HCT116 (cell line): Measurements from ENCODE around the gene SERPINF2. TPM values are rescaled to one million over a fixed set of nuclear protein-coding genes. Genes with fewer than 3 reads are reported as not detected.

Experiments
- ATAC-seq: fragments of 200-7000 bp; cut with Tn5 transposase; 2 replicates; pipeline ENCODE4 v1.9.1; 2020; ENCODE audit warnings: mild to moderate bottlenecking, moderate library complexity
- BruUV-seq: library from RNA; stranded (reverse); fragments of 400-500 nt; replicated peaks from 2 replicates; lab custom pipeline; 2021; lab: Mats Ljungman, UMichigan
- CTCF ChIA-PET: fragments of 300-600 bp; sonication (Branson Sonifier 250); formaldehyde crosslinking; loops from one replicate; lab custom pipeline; 2021; ENCODE audit warnings: antibody characterized with exemption; lab: Charles Lee
- POLR2A ChIA-PET: fragments of 300-600, 350-600 bp; sonication (Branson Sonifier 250); formaldehyde crosslinking; loops from one replicate; lab custom pipeline; 2021; ENCODE audit warnings: antibody characterized with exemption; lab: Charles Lee
- RAD21 ChIA-PET, 2 experiments: fragments of 300-600 bp; sonication (Branson Sonifier 250); formaldehyde crosslinking; loops; one replicate each; lab custom pipeline; 2023; ENCODE audit warnings: low total read pairs in 2 of 2; ENCODE audit not compliant: uncharacterized antibody in 2 of 2, unreplicated experiment in 2 of 2, low non-redundant PET in 1 of 2; lab: Charles Lee
- DNase-seq: peaks from one replicate; pipeline ENCODE4 v3.0.0-alpha.2; 2010; ENCODE audit warnings: low read depth, low spot score
- H2AFZ ChIP-seq: fragments of 200-600 bp; shearing (Covaris generic), sonication (generic); 2 replicates; pipeline ENCODE4 v1.6.1; 2017; ENCODE audit warnings: low read depth, mixed run types, mixed read lengths, antibody characterized with exemption, low read length; ENCODE audit not compliant: poor library complexity, severe bottlenecking
- H3K27ac ChIP-seq: 2 replicates; pipeline ENCODE4 v1.5.1; 2012; ENCODE audit warnings: low read depth, low read length
- H3K27me3 ChIP-seq: fragments of 200-600 bp; sonication (generic); 2 replicates; pipeline ENCODE4 v1.6.1; 2016; ENCODE audit warnings: mixed run types, low read length, mixed read lengths; ENCODE audit not compliant: insufficient read depth
- H3K36me3 ChIP-seq, 2 experiments: fragments of 200-500 bp in 1 of 2; fragments of 200-600 bp in 1 of 2; sonication (Bioruptor generic) in 1 of 2; sonication (generic) in 1 of 2; 2 replicates each; pipeline versions ENCODE4 v1.5.1 to v1.6.1; 2014 to 2016; ENCODE audit warnings: low read length in 2 of 2, inconsistent platforms in 1 of 2, mixed read lengths in 1 of 2, mixed run types in 1 of 2; ENCODE audit not compliant: insufficient read depth in 2 of 2, control insufficient read depth in 1 of 2
- H3K4me1 ChIP-seq, 2 experiments: fragments of 200-600 bp in 1 of 2; sonication (generic) in 1 of 2; 2 replicates each; pipeline versions ENCODE4 v1.5.1 to v1.6.1; 2012 to 2017; ENCODE audit warnings: low read length in 2 of 2, inconsistent platforms in 1 of 2, mild to moderate bottlenecking in 1 of 2, mixed read lengths in 1 of 2, mixed run types in 1 of 2, moderate library complexity in 1 of 2; ENCODE audit not compliant: insufficient read depth in 2 of 2, control insufficient read depth in 1 of 2
- H3K4me2 ChIP-seq: fragments of 200-600 bp; sonication (generic); 2 replicates; pipeline ENCODE4 v1.6.1; 2017; ENCODE audit warnings: mixed run types, low read length, mixed read lengths
- H3K4me3 ChIP-seq, 2 experiments: fragments of 200-600 bp in 1 of 2; sonication (generic) in 1 of 2; replicated peaks in 1 of 2; 2 replicates each; pipeline ENCODE4 v1.5.1; 2011 to 2016; ENCODE audit warnings: low read length in 2 of 2, control low read depth in 1 of 2, low read depth in 1 of 2, mild to moderate bottlenecking in 1 of 2, mixed read lengths in 1 of 2, mixed run types in 1 of 2
- H3K79me2 ChIP-seq: fragments of 200-600 bp; sonication (generic); 2 replicates; pipeline ENCODE4 v1.6.1; 2017; ENCODE audit warnings: mild to moderate bottlenecking, mixed run types, low read length, moderate library complexity, mixed read lengths; ENCODE audit not compliant: insufficient read depth
- H3K9ac ChIP-seq: fragments of 200-600 bp; sonication (generic); 2 replicates; pipeline ENCODE4 v1.6.1; 2016; ENCODE audit warnings: low read length, mixed read lengths
- H3K9me2 ChIP-seq: fragments of 200-600 bp; sonication (generic), shearing (Covaris generic); 2 replicates; pipeline ENCODE4 v1.6.1; 2017; ENCODE audit warnings: mixed run types, mild to moderate bottlenecking, moderate library complexity; ENCODE audit not compliant: insufficient read depth
- H3K9me3 ChIP-seq, 2 experiments: fragments of 200-500 bp in 1 of 2; fragments of 200-600 bp in 1 of 2; sonication (Bioruptor generic) in 1 of 2; sonication (generic) in 1 of 2; 2 replicates each; pipeline ENCODE4 v1.6.1; 2014 to 2017; ENCODE audit warnings: low read length in 2 of 2, mixed read lengths in 2 of 2, inconsistent platforms in 1 of 2, low read depth in 1 of 2, mild to moderate bottlenecking in 1 of 2, mixed run types in 1 of 2, moderate library complexity in 1 of 2; ENCODE audit not compliant: control insufficient read depth in 1 of 2, insufficient read depth in 1 of 2
- H4K20me1 ChIP-seq: fragments of 200-600 bp; sonication (generic), shearing (Covaris generic); 2 replicates; pipeline ENCODE4 v1.6.1; 2017; ENCODE audit warnings: mixed run types, mild to moderate bottlenecking, moderate library complexity; ENCODE audit not compliant: insufficient read depth
- CEBPB ChIP-seq: IDR thresholded peaks from 2 replicates; pipeline ENCODE4 v1.6.1; 2012; ENCODE audit warnings: low read depth
- EZH2phosphoT487 ChIP-seq: fragments of 200-600 bp; IDR thresholded peaks from 2 replicates; pipeline ENCODE4 v1.6.1; 2018; ENCODE audit warnings: antibody characterized with exemption, borderline replicate concordance
- SIN3A ChIP-seq: IDR thresholded peaks from 2 replicates; pipeline ENCODE4 v1.6.1; 2012; ENCODE audit warnings: low read depth
- SRF ChIP-seq: IDR thresholded peaks from 2 replicates; pipeline ENCODE4 v1.6.1; 2012; ENCODE audit warnings: low read depth
- intact Hi-C: fragments of 100-400 bp; cut with micrococcal nuclease; formaldehyde crosslinking; loops from 2 replicates; pipeline ENCODE4 v1.10.0; 2022
- total RNA-seq: library from RNA; stranded (reverse); gene quantifications from one replicate; pipeline ENCODE4 v1.2.1, GENCODE V29; 2021; ENCODE audit not compliant: unreplicated experiment
- TF ChIP-seq, protein P1 (sequence below): IDR thresholded peaks from 2 replicates; pipeline ENCODE4 v1.6.1; 2012; ENCODE audit warnings: low read depth
- TF ChIP-seq, protein P2 (sequence below): IDR thresholded peaks from 2 replicates; pipeline ENCODE4 v1.6.1; 2012

SERPINF2 gene
- total RNA-seq, 1 experiment from 2014 or later, result 2.5 TPM

DNA sequence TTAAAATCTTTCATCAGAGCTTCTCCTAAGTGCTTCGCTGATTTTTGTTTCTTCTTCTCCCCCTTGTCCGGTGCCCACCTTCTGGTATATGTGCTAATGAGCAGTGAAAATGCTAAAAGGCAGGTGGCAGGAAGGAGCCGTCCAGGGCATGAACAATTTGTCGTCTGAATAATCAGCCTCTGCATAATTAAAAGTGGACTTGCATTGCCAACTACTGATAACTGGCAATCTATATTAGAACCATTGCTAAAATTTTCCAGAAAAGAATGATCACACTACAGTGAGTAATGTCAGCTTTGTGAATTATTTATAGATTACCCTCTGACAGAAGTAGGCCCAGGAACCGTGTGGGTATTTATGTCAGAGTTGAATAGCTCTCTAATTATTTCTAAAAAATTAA lies 47.3 kb downstream of the SERPINF2 start:
- no peak overlapping the region for H2AFZ ChIP-seq
- peaks cover 10 to 26% of the 10 kb centered on the region in 2 experiments for H3K4me1 ChIP-seq
- no peak overlapping the region for H3K4me2 ChIP-seq
- H4K20me1 ChIP-seq, result no peaks in the 10 kb centered on the region
- peaks cover 41% of the 10 kb centered on the region for H3K79me2 ChIP-seq
- BruUV-seq, result no TSS peak
- no peaks in the 10 kb centered on the region for H3K9me2 ChIP-seq
- ChIA-PET POLR2A (no interaction called here), RAD21 (no interaction called here), CTCF (no interaction called here)
- no peaks in the 10 kb centered on the region for H3K9me3 ChIP-seq
- H3K4me3 ChIP-seq, result no peak overlapping the region
- no peak overlapping the region for H3K27ac ChIP-seq
- no peak for TF ChIP-seq SIN3A
- no peak for TF ChIP-seq SRF
- TF ChIP-seq, protein P1, sequence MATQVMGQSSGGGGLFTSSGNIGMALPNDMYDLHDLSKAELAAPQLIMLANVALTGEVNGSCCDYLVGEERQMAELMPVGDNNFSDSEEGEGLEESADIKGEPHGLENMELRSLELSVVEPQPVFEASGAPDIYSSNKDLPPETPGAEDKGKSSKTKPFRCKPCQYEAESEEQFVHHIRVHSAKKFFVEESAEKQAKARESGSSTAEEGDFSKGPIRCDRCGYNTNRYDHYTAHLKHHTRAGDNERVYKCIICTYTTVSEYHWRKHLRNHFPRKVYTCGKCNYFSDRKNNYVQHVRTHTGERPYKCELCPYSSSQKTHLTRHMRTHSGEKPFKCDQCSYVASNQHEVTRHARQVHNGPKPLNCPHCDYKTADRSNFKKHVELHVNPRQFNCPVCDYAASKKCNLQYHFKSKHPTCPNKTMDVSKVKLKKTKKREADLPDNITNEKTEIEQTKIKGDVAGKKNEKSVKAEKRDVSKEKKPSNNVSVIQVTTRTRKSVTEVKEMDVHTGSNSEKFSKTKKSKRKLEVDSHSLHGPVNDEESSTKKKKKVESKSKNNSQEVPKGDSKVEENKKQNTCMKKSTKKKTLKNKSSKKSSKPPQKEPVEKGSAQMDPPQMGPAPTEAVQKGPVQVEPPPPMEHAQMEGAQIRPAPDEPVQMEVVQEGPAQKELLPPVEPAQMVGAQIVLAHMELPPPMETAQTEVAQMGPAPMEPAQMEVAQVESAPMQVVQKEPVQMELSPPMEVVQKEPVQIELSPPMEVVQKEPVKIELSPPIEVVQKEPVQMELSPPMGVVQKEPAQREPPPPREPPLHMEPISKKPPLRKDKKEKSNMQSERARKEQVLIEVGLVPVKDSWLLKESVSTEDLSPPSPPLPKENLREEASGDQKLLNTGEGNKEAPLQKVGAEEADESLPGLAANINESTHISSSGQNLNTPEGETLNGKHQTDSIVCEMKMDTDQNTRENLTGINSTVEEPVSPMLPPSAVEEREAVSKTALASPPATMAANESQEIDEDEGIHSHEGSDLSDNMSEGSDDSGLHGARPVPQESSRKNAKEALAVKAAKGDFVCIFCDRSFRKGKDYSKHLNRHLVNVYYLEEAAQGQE, result no peak
- intact Hi-C loops, result no loop called here
- no peaks in the 10 kb centered on the region for H3K27me3 ChIP-seq
- ATAC-seq, result no peak
- no peak overlapping the region for H3K9ac ChIP-seq
- peaks cover 0 to 11% of the 10 kb centered on the region in 2 experiments; a peak in 1 of 4 replicates for H3K36me3 ChIP-seq
- no peak for DNase-seq

DNA sequence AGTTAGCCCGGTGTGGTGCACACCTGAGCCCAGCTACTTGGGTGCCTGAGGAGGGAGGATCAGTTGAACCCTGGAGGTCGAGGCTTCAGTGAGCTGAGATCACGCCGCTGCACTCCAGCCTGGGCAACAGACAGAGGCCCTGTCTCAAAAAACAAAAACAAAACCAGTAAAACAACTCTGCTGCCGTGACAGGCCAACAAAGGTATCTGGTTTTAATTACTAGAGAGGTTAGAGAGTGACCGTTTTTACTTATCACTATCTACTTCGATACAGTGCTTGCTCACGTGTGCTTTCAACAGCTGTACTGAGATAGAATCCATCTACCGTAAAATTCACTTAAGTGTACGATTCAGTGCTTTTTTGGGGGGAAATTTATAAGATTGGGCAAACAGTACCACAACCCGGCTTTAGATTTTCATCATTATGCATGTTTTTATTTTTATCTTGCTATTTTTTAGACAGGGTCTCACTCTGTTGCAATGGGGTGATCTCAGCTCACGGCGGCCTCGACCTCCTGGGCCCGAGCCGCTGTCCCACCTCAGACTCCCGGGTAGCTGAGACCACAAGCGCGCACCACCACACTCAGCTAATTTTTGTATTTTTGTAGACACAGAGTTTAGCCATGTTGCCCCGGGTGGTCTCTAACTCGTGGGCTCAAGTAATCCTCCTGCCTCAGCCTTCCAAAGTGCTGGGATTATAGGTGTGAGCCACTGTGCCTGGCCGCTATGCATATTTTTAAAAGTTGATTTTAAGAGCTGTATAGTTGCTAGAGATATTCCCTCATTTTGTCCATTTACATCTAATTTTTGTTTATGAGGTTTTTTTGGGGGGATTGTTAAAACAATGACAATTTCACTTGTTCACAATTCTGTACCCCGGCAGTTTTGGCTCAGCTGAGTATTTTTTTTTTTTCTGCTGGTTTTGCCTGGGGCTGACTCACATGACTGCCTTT lies 50.1 kb downstream of the SERPINF2 start:
- BruUV-seq, result no TSS peak
- intact Hi-C loops, result no loop called here
- Histone ChIP-seq H3K4me3 (no peak overlapping the region), H3K9ac (no peak overlapping the region), H3K4me2 (no peak overlapping the region), H3K9me3 (no peaks in the 10 kb centered on the region), H2AFZ (no peak overlapping the region), H3K27me3 (no peaks in the 10 kb centered on the region), H3K36me3 (peaks cover 0 to 3% of the 10 kb centered on the region in 2 experiments; a peak in 2 of 4 replicates), H3K9me2 (no peaks in the 10 kb centered on the region), H3K4me1 (peaks cover 4 to 14% of the 10 kb centered on the region in 2 experiments)
- DNase-seq, result no peak
- RAD21 ChIA-PET, result no interaction called here
- TF ChIP-seq, protein P1, result no peak
- TF ChIP-seq CEBPB, result no peak
- TF ChIP-seq, protein P2, sequence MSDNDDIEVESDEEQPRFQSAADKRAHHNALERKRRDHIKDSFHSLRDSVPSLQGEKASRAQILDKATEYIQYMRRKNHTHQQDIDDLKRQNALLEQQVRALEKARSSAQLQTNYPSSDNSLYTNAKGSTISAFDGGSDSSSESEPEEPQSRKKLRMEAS, result no peak
- no peak for TF ChIP-seq EZH2phosphoT487
- TF ChIP-seq, all 23 proteins: peak for 0
- no peak for ATAC-seq
- peaks cover 67% of the 10 kb centered on the region for H3K79me2 ChIP-seq
- H3K27ac ChIP-seq, result no peak overlapping the region
- ChIA-PET CTCF (no interaction called here), POLR2A (no interaction called here)
- H4K20me1 ChIP-seq, result no peaks in the 10 kb centered on the region
